Measurements from ENCODE around the gene BOD1. TPM values are rescaled to one million over a fixed set of nuclear protein-coding genes. Genes with fewer than 3 reads are reported as not detected.

The BOD1 gene
- total and polyA plus RNA-seq, 8 donors = 21.5 to 42.5 (median 27.4) TPM

GRCh38 chr5:173577817-173578216, 38.6 kb downstream of the BOD1 start:
- FAIRE-seq (no peak), DNase-seq (no peak), ATAC-seq (no peak)
- Histone ChIP-seq H3K36me3 (no peaks in the 10 kb centered on the region), H3K4me1 (no peaks in the 10 kb centered on the region), H3K4me3 (no peak overlapping the region), H3K27ac (no peak overlapping the region), H3K9me3 (no peaks in the 10 kb centered on the region), H3K27me3 (no peaks in the 10 kb centered on the region)
- intact Hi-C loops (cut with DNase I) = loop anchor here in 1 of 3 donors (10.0 kb wide), 1 partner anchor 283 kb away; no protein-coding TSS in a partner anchor
- TF ChIP-seq CTCF (IDR thresholded peaks at IDR 0.05) = no peak
- WGBS, 2 donors = 80 to 85% methylated on average over 5 of the region's 5 CpGs

GRCh38 chr5:173577166-173577565, 39.3 kb downstream of the BOD1 start:
- intact Hi-C loops (cut with DNase I) = loop anchor here in 1 of 3 donors (10.0 kb wide), 1 partner anchor 282 kb away; no protein-coding TSS in a partner anchor
- no peak for FAIRE-seq
- Histone ChIP-seq H3K27me3 (no peaks in the 10 kb centered on the region), H3K36me3 (no peaks in the 10 kb centered on the region), H3K4me3 (no peak overlapping the region), H3K4me1 (peaks cover 0 to 6% (median 0%) of the 10 kb centered on the region in 3 donors), H3K9me3 (no peaks in the 10 kb centered on the region), H3K27ac (no peak overlapping the region)
- no peak for ATAC-seq
- no peak for DNase-seq
- TF ChIP-seq CTCF (IDR thresholded peaks at IDR 0.05) = no peak
- 80 to 98% methylated on average over 2 to 3 of the region's 3 CpGs for WGBS, 2 donors

- intact Hi-C loops (cut with DNase I) = loop anchor here in 1 of 3 donors (10.0 kb wide), 1 partner anchor 281 kb away; no protein-coding TSS in a partner anchor
- FAIRE-seq = no peak
- peaks cover 0 to 7% (median 0%) of the 10 kb centered on the region in 3 donors for H3K4me1 ChIP-seq
- WGBS, 2 donors = 59 to 71% methylated on average over 6 of the region's 6 CpGs
- no peaks in the 10 kb centered on the region for H3K36me3 ChIP-seq
- H3K27ac ChIP-seq = no peak overlapping the region
- no peaks in the 10 kb centered on the region for H3K27me3 ChIP-seq
- TF ChIP-seq CTCF (IDR thresholded peaks at IDR 0.05) = no peak
- no peak for ATAC-seq
- no peak for DNase-seq
- H3K9me3 ChIP-seq = no peaks in the 10 kb centered on the region
- H3K4me3 ChIP-seq = no peak overlapping the region
Observed at GRCh38 chr5:173575985-173576384, 40.5 kb downstream of the BOD1 start.

GRCh38 chr5:173574983-173575382, 41.5 kb downstream of the BOD1 start:
- Histone ChIP-seq H3K27me3 (no peaks in the 10 kb centered on the region), H3K4me3 (no peak overlapping the region), H3K27ac (no peak overlapping the region), H3K36me3 (no peaks in the 10 kb centered on the region), H3K9me3 (no peaks in the 10 kb centered on the region), H3K4me1 (peaks cover 0 to 7% (median 0%) of the 10 kb centered on the region in 3 donors)
- TF ChIP-seq CTCF (IDR thresholded peaks at IDR 0.05) = no peak
- WGBS, 2 donors = 74 to 78% methylated on average over 8 of the region's 8 CpGs
- FAIRE-seq (no peak), ATAC-seq (no peak), DNase-seq (no peak)
- intact Hi-C loops (cut with DNase I) = loop anchor here in 2 of 3 donors (5.0 to 10.0 kb wide), 2 partner anchors 278 to 280 kb away; no protein-coding TSS in a partner anchor

Measured in pancreas (tissue), 10 donors.